Colonic mucosa (tissue), 4 donors: ENCODE measurements around the gene LST1. TPM values are rescaled to one million over a fixed set of nuclear protein-coding genes. Genes with fewer than 3 reads are reported as not detected.

ENCODE experiments used
- DNase-seq: peaks from one replicate; pipeline ENCODE4 v3.0.0-alpha.2; 2020
- H3K27ac ChIP-seq: fragments of 200-600 bp; one replicate; pipeline ENCODE4 v1.8.0; 2021
- H3K27me3 ChIP-seq: fragments of 200-600 bp; one replicate; pipeline ENCODE4 v1.8.0; 2021
- H3K36me3 ChIP-seq: fragments of 200-600 bp; one replicate; pipeline ENCODE4 v1.8.0; 2021
- H3K4me1 ChIP-seq: fragments of 200-600 bp; one replicate; pipeline ENCODE4 v1.8.0; 2021; ENCODE audit warnings: mild to moderate bottlenecking
- H3K4me3 ChIP-seq: fragments of 200-600 bp; one replicate; pipeline ENCODE4 v1.8.0; 2021
- H3K9ac ChIP-seq, 2 donors: one replicate each; pipeline ENCODE4 v1.7.0; 2013; ENCODE audit warnings: control low read depth in 2 of 2, low read depth in 2 of 2, low read length in 2 of 2
- H3K9me3 ChIP-seq: fragments of 200-600 bp; one replicate; pipeline ENCODE4 v1.8.0; 2021
- intact Hi-C: fragments of 100-400 bp; cut with DNase I; formaldehyde crosslinking; loops from one replicate; pipeline ENCODE4 v1.14.1; 2022
- total RNA-seq, 2 donors: library from RNA; stranded (reverse); fragmentation: NEBNext Ultra II Directional in 1 of 2; extraction: Animal tissue kit (Norgen Biotek cat#: 25700) in 1 of 2; gene quantifications; one replicate each; pipeline ENCODE4 v1.2.1, GENCODE V29; 2021
- TF ChIP-seq, protein P1 (sequence below): fragments of 200-600 bp; IDR thresholded peaks from one replicate; pipeline ENCODE4 v1.8.0; 2022; ENCODE audit warnings: antibody characterized with exemption, mild to moderate bottlenecking
- donor health status: healthy.
- donor health status: DM: no; HTN: no; CAD: no.
- donor health status: DM: no; HTN: no; CAD: no.

LST1 gene
- total RNA-seq, 2 donors from 2014 or later = 4.8 to 9.2 TPM

DNA sequence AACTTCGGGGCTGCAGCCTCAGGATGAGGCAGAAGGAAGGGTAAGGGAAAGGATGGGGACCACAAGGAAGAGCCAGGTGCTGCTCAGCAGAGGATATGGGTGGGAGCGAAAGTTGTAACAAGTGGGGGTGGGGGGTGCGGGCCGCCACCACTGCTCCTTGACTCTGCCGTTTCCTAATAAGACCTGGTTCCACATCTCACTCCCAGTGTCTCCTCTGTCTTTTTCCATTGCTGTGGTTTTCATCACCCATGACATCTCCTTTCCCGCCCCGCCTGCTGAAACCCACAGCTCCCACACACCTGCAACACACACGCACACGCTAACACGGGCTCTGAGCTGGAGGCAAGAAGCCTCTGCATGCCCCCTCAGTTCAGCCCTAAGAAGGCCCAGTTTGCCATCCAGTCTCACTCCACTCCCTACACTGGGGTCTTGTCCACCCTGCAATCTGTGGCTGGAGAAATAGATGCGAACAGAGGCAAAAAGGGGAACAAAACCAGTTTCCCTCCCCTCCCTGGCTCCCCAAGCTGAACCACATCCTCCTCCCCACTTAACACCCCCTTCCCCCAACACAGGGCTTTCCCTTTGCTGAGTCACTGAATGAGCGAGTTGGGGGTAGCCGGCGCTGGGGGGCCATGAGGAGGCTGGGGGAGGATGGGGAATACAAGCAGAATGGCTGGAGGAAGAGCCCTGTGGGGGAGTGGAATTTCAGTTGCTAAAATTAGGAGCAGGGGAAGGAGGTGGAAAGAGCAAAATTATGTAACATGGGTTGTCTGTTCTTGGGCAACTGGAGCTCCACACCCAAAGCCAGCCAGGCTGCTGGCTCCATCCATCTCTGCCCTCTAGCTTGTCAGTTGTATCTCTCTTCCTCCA is 27.2 kb upstream of the LST1 start:
- Histone ChIP-seq H3K9ac (peak overlapping the region in 1 of 2 donors; percentile 44), H3K9me3 (no peaks in the 10 kb centered on the region), H3K4me1 (no peaks in the 10 kb centered on the region), H3K27ac (peak overlapping the region; percentile 36), H3K4me3 (no peak overlapping the region), H3K27me3 (no peaks in the 10 kb centered on the region), H3K36me3 (no peaks in the 10 kb centered on the region)
- TF ChIP-seq, protein P1, sequence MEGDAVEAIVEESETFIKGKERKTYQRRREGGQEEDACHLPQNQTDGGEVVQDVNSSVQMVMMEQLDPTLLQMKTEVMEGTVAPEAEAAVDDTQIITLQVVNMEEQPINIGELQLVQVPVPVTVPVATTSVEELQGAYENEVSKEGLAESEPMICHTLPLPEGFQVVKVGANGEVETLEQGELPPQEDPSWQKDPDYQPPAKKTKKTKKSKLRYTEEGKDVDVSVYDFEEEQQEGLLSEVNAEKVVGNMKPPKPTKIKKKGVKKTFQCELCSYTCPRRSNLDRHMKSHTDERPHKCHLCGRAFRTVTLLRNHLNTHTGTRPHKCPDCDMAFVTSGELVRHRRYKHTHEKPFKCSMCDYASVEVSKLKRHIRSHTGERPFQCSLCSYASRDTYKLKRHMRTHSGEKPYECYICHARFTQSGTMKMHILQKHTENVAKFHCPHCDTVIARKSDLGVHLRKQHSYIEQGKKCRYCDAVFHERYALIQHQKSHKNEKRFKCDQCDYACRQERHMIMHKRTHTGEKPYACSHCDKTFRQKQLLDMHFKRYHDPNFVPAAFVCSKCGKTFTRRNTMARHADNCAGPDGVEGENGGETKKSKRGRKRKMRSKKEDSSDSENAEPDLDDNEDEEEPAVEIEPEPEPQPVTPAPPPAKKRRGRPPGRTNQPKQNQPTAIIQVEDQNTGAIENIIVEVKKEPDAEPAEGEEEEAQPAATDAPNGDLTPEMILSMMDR = no peak
- DNase-seq = no peak
- intact Hi-C loops = no loop called here

DNA sequence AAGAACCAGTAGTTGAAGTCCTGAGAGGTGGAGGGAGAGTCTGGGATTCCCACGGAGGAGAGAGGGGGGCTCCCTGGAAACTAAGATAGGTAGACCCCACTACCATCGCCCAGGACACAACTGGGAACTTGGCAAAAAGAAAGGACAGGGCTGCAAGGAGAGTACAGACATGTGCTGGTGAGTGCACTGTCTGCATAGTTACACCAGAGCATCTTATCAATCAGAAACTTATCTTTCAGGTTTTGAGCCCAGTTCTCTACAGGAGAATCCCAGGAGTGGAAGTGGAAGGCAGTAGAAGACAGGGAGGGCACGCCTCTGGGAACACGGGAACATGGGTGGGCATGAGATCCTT is 26.5 kb upstream of the LST1 start:
- Histone ChIP-seq H3K9ac (peak overlapping the region in 1 of 2 donors; percentile 44), H3K9me3 (no peaks in the 10 kb centered on the region), H3K27me3 (no peaks in the 10 kb centered on the region), H3K4me1 (no peaks in the 10 kb centered on the region), H3K36me3 (no peaks in the 10 kb centered on the region), H3K4me3 (no peak overlapping the region), H3K27ac (peak overlapping the region; percentile 36)
- DNase-seq = no peak
- TF ChIP-seq, protein P1 = no peak
- intact Hi-C loops = no loop called here

DNA sequence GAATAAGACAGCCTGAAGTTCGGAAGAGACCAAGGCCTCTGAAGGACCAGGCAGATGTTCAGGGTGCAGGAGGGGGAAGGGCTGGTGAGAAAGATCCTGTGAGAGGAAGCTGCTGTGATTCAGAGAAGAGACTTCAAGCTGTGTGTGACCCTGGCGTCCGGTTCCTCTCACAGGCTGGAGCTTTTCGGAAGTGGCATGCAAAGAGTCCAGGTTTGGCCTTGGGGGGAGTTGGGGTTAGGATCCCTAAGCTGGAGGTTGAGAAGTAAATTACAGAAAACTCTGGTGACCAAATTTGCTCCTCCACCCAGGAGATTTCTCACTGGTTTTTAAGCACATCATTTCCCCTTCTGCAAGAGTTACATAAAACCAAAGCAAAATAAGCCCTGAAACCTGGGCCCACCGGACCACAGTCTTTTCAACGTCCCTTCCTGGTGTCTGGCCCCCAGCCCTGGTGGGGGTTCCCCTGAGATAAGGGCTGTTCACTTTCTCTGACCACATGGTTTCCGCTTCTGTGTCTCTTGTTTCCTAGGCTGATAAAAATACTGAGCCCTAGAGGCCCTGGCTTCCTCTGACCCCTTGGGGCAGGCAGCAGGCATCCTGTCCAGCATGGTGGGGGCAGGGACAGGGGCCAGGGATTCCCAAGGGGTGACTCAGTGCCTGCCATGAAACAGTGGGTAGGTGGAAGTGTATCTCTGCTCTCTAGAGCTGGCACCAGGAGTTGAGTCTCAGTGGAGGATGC is 25.9 kb upstream of the LST1 start:
- H3K9me3 ChIP-seq = no peaks in the 10 kb centered on the region
- peak overlapping the region in 1 of 2 donors; percentile 12 for H3K9ac ChIP-seq
- no peaks in the 10 kb centered on the region for H3K27me3 ChIP-seq

DNA sequence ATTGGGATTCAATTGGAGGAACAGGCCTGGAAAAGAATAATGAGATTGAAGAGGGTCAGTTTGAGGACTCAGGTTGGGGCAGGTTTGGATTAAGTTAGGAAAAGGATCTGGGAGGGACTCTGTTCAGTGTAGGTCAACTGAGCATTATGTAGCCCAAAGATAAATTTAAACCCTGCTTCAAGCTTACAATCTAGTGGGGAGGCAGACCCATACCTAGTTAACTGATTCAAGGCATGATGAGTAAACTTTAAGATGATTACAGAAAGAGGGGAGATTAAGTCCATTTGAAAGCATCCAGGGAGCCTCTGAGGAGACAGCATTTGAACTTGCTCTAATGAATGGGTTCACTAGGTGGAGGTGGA is 25.4 kb upstream of the LST1 start:
- no peak for DNase-seq
- no peaks in the 10 kb centered on the region for H3K36me3 ChIP-seq
- H3K9me3 ChIP-seq = no peaks in the 10 kb centered on the region
- no peak overlapping the region for H3K4me3 ChIP-seq
- H3K27ac ChIP-seq = peak overlapping the region; percentile 36
- TF ChIP-seq, protein P1 = no peak
- intact Hi-C loops = no loop called here
- peak overlapping the region in 1 of 2 donors; percentile 12 for H3K9ac ChIP-seq
- no peaks in the 10 kb centered on the region for H3K4me1 ChIP-seq
- no peaks in the 10 kb centered on the region for H3K27me3 ChIP-seq

More for the DNA sequence above, 25.9 kb upstream of the LST1 start:
- no peak overlapping the region for H3K4me3 ChIP-seq
- intact Hi-C loops = no loop called here
- H3K4me1 ChIP-seq = no peaks in the 10 kb centered on the region
- H3K27ac ChIP-seq = peak overlapping the region; percentile 36
- DNase-seq = no peak
- TF ChIP-seq, protein P1 = no peak
- no peaks in the 10 kb centered on the region for H3K36me3 ChIP-seq

DNA sequence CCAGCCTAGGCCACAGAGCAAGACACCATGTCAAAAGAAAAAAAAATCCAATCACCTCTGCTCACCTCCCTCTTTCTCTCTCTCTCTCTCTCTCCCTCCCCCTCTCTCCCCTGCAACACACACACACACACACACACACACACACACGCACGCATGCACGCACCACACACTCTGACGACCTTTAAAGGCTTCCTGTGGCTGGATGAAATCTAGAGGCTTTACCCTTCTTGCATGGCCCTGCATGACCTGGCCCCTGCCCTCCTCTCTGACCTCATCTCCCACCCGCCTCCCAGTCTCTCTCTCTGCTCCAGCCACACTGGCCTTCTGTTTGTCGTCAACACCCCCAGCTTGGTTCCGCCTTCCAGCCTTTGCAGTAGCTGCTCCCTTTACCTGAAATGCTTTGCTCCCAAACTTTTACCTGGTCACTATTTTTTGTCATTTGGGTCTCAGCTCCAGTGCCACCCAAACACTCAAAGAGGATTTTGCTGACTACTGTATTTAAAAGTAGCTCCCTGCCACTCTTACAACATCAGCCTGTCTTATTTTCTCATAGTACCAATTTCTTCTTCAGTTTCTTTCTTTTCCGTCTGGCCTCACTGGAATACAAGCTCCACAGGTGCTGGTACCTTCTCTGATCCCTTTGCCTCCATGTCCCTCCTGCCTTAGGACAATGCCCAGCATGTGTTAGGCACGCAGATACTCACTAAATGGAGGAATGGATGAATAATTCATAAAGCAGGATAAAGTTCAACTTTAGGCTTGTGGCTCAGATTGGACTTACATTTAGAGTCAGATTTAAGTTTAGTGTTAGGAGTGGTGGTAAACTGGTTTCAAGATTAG is 18.3 kb upstream of the LST1 start:
- H3K9ac ChIP-seq = no peak overlapping the region
- no peak overlapping the region for H3K4me3 ChIP-seq
- no peaks in the 10 kb centered on the region for H3K27me3 ChIP-seq
- DNase-seq = no peak
- H3K4me1 ChIP-seq = no peaks in the 10 kb centered on the region
- intact Hi-C loops = no loop called here
- H3K9me3 ChIP-seq = no peaks in the 10 kb centered on the region
- H3K27ac ChIP-seq = no peak overlapping the region
- TF ChIP-seq, protein P1 = no peak
- no peaks in the 10 kb centered on the region for H3K36me3 ChIP-seq
